Germinal center (tissue), 1 donor: ENCODE data around the gene LAMA5.

Experiments used
- DNase-seq: peaks from one replicate; pipeline ENCODE4 v3.0.0; 2012; ENCODE audit warnings: mixed read lengths, low spot score

LAMA5 gene

DNA sequence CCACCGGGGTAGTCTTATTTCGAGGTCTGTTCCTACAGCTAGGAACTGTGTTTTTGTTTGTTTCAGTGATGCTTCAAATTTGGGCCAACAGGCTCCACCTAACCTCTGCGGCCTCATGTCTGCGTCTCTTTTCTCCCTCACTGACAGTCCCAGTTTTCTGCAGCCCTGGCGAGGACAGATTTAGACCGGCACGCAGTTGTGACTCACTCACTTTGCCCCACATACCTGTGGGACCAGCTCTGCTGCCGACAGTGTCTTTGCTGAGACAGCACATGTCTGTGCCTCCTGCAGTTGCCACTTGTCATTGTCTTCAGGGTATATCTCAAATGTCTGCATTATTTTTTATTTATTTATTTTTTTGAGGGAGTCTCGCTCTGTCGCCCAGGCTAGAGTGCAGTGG lies 99.6 kb downstream of the LAMA5 start:
- no peak for DNase-seq

- DNase-seq, result no peak
Observed at GRCh38 chr20:62266851-62267250, 100.3 kb downstream of the LAMA5 start.

GRCh38 chr20:62266340-62266739 lies 100.8 kb downstream of the LAMA5 start:
- DNase-seq, result no peak

GRCh38 chr20:62265365-62265764 lies 101.7 kb downstream of the LAMA5 start:
- DNase-seq, result no peak

- no peak for DNase-seq
Observed at GRCh38 chr20:62263396-62263795, 103.7 kb downstream of the LAMA5 start.

DNA sequence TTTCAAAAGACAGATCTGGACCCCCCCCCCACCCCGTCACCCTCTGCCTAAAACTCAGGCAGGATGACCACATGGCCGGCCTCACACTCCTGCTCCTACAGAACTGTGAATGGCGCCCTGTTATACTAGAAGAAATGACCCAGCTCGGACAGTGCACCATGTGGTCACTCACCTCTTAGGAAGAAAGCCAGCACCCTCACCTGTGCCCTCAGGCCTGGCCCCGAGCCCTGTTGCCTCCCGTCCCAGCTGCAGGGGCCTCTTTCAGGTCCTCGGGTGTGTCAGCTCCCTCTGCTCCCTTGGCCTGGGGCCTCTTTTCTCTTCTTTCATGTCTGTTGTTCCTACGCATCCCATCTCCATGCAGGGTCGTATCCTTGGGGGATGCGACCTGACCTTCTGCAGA lies 105.0 kb downstream of the LAMA5 start:
- DNase-seq, result no peak

- DNase-seq, result no peak
Observed at GRCh38 chr20:62259294-62259565, 107.9 kb downstream of the LAMA5 start.
